GM23338 (cell line): Measurements from ENCODE around the gene LMAN2L.

Source experiments
- CTCF ChIP-seq, 2 experiments: fragments of 200-600 bp in 1 of 2; sonication (generic) in 1 of 2; conservative IDR thresholded peaks; 2 replicates each; pipeline versions ENCODE4 v1.5.1 to v1.6.1; 2016 to 2017; ENCODE audit warnings: antibody characterized with exemption in 2 of 2, low read depth in 2 of 2, mild to moderate bottlenecking in 2 of 2, moderate library complexity in 1 of 2
- EZH2phosphoT487 ChIP-seq: fragments of 200-600 bp; sonication (generic); IDR thresholded peaks from one replicate; pipeline ENCODE4 v1.8.1; 2018; ENCODE audit warnings: antibody characterized with exemption; ENCODE audit not compliant: unreplicated experiment
- POLR2AphosphoS5 ChIP-seq: IDR thresholded peaks from 2 replicates; pipeline ENCODE4 v1.6.1; 2016; ENCODE audit warnings: antibody characterized with exemption, low read depth
- REST ChIP-seq: IDR thresholded peaks from one replicate; pipeline ENCODE4 v1.6.1; 2018; ENCODE audit warnings: antibody characterized with exemption; ENCODE audit not compliant: unreplicated experiment

- TF ChIP-seq CTCF (conservative IDR thresholded peaks at IDR 0.05; ENCODE audit: low read depth in 2 of 2) (no peak), EZH2phosphoT487 (no peak), REST (no peak), POLR2AphosphoS5 (no peak)
These were observed 76.7 kb downstream of the LMAN2L start for GRCh38 chr2:96663177-96663576.
